ENCODE data around the gene MAPK6.

- TF ChIP-seq POLR2A (IDR thresholded peaks at IDR 0.05): no peak
- TF ChIP-seq CTCF (IDR thresholded peaks at IDR 0.05): peak; percentile 27 to 44 (median 38)
Measured at GRCh38 chr15:52112203-52112750, 93.3 kb downstream of the MAPK6 start.

All from breast epithelium (tissue), 3 donors.